ENCODE data around the gene ALG9. TPM values are rescaled to one million over a fixed set of nuclear protein-coding genes. Genes with fewer than 3 reads are reported as not detected.
"Not testable (repeated sequence)": the region's sequence is repeated elsewhere in the genome, so short reads cannot be mapped to it uniquely, and the experiment has no call there.

ALG9 gene
- total RNA-seq, 3 donors from 2014 or later, result 31.8 to 46.2 (median 43.9) TPM

DNA sequence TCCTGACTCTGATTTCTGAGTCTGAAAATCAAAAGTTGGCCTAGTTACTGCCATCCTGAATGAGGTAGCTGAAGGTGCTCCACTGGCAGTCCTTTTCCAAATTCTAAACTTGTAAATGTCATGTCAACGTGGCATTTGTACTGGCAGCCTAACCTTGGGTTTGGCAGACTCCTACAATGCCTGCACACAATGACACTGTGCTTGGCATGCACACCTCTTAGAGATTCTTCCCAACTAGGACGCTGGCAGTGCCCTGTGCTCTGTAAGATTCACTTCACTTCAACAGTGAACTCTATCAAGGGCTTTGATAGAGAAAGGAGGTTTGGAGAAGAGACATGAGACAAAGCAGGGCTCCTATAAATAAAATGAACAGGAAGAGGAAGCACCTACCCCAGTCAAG lies 83.3 kb downstream of the ALG9 start:
- TF ChIP-seq POLR2A (IDR thresholded peaks at IDR 0.05), result no peak
- no peak for TF ChIP-seq POLR2AphosphoS5 (IDR thresholded peaks at IDR 0.05)
- TF ChIP-seq, protein P1, sequence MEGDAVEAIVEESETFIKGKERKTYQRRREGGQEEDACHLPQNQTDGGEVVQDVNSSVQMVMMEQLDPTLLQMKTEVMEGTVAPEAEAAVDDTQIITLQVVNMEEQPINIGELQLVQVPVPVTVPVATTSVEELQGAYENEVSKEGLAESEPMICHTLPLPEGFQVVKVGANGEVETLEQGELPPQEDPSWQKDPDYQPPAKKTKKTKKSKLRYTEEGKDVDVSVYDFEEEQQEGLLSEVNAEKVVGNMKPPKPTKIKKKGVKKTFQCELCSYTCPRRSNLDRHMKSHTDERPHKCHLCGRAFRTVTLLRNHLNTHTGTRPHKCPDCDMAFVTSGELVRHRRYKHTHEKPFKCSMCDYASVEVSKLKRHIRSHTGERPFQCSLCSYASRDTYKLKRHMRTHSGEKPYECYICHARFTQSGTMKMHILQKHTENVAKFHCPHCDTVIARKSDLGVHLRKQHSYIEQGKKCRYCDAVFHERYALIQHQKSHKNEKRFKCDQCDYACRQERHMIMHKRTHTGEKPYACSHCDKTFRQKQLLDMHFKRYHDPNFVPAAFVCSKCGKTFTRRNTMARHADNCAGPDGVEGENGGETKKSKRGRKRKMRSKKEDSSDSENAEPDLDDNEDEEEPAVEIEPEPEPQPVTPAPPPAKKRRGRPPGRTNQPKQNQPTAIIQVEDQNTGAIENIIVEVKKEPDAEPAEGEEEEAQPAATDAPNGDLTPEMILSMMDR (IDR thresholded peaks at IDR 0.05), result no peak
- no peaks in the 10 kb centered on the region for H3K36me3 ChIP-seq
- no peak overlapping the region for H3K4me3 ChIP-seq
- no peaks in the 10 kb centered on the region for H3K4me1 ChIP-seq
- intact Hi-C loops (cut with DNase I; ENCODE audit: low total_unique reads), result no loop called here
- peak overlapping the region in 1 of 2 donors; percentile 23 for H3K27ac ChIP-seq
- DNase-seq (ENCODE audit: low spot score in 2 of 2), result no peak
- no peaks in the 10 kb centered on the region for H3K9me3 ChIP-seq
- no peaks in the 10 kb centered on the region for H3K27me3 ChIP-seq

GRCh38 chr11:111785886-111786412 lies 85.4 kb downstream of the ALG9 start:
- H3K27ac ChIP-seq, result no peak overlapping the region
- DNase-seq (ENCODE audit: low spot score in 2 of 2), result no peak
- no peaks in the 10 kb centered on the region for H3K27me3 ChIP-seq
- H3K36me3 ChIP-seq, result no peaks in the 10 kb centered on the region
- intact Hi-C loops (cut with DNase I; ENCODE audit: low total_unique reads), result no loop called here
- no peaks in the 10 kb centered on the region for H3K4me1 ChIP-seq
- no peak overlapping the region for H3K4me3 ChIP-seq
- no peaks in the 10 kb centered on the region for H3K9me3 ChIP-seq
- no peak for TF ChIP-seq POLR2AphosphoS5 (IDR thresholded peaks at IDR 0.05)
- no peak for TF ChIP-seq POLR2A (IDR thresholded peaks at IDR 0.05)
- TF ChIP-seq, protein P1 (IDR thresholded peaks at IDR 0.05), result no peak

GRCh38 chr11:111785076-111785475 lies 86.3 kb downstream of the ALG9 start:
- H3K36me3 ChIP-seq, result no peaks in the 10 kb centered on the region
- no peaks in the 10 kb centered on the region for H3K27me3 ChIP-seq
- H3K4me1 ChIP-seq, result no peaks in the 10 kb centered on the region
- no peak overlapping the region for H3K27ac ChIP-seq
- DNase-seq (ENCODE audit: low spot score in 2 of 2), result no peak
- intact Hi-C loops (cut with DNase I; ENCODE audit: low total_unique reads), result no loop called here
- TF ChIP-seq POLR2A (IDR thresholded peaks at IDR 0.05) (no peak), POLR2AphosphoS5 (IDR thresholded peaks at IDR 0.05) (no peak)
- TF ChIP-seq, protein P1 (IDR thresholded peaks at IDR 0.05), result no peak
- H3K9me3 ChIP-seq, result no peaks in the 10 kb centered on the region
- H3K4me3 ChIP-seq, result no peak overlapping the region

DNA sequence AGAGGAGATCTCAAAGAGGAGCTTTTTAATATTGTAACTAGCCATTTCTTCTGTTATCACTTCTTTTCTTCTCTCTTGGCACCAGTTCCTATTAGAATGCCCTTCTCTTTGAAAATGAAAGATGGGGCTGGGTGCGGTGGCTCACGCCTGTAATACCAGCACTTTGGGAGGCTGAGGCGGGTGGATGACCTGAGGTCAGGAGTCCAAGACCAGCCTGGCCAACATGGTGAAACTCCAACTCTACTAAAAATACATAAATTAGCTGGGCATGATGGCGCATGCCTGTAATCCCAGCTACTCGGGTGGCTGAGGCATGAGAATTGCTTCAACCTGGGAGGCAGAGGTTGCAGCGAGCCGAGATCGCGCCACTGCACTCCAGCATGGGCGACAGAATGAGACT lies 87.1 kb downstream of the ALG9 start:
- H3K36me3 ChIP-seq, H3K9me3 ChIP-seq, H3K27me3 ChIP-seq: not testable (repeated sequence)

GRCh38 chr11:111782109-111782741 lies 89.2 kb downstream of the ALG9 start:
- no peaks in the 10 kb centered on the region for H3K9me3 ChIP-seq
- TF ChIP-seq POLR2A (IDR thresholded peaks at IDR 0.05) (no peak), POLR2AphosphoS5 (IDR thresholded peaks at IDR 0.05) (no peak)
- TF ChIP-seq, protein P1 (IDR thresholded peaks at IDR 0.05), result no peak
- intact Hi-C loops (cut with DNase I; ENCODE audit: low total_unique reads), result no loop called here
- H3K27me3 ChIP-seq, result no peaks in the 10 kb centered on the region
- no peak overlapping the region for H3K4me3 ChIP-seq
- DNase-seq (ENCODE audit: low spot score in 2 of 2), result no peak
- no peaks in the 10 kb centered on the region for H3K36me3 ChIP-seq
- no peak overlapping the region for H3K27ac ChIP-seq
- H3K4me1 ChIP-seq, result no peaks in the 10 kb centered on the region

More for the DNA sequence above, 87.1 kb downstream of the ALG9 start:
- intact Hi-C loops (cut with DNase I; ENCODE audit: low total_unique reads); H3K27ac ChIP-seq; H3K4me1 ChIP-seq; DNase-seq (ENCODE audit: low spot score in 2 of 2); H3K4me3 ChIP-seq: not testable (repeated sequence)

Measured in breast epithelium (tissue), 4 donors.